Esophagus (tissue), 2 donors: ENCODE results near the gene EIPR1. TPM values are rescaled to one million over a fixed set of nuclear protein-coding genes. Genes with fewer than 3 reads are reported as not detected.

Source experiments
- H3K27ac ChIP-seq, 2 donors: one replicate each; pipeline ENCODE4 v1.5.1; 2013; ENCODE audit warnings: low read depth in 2 of 2, mild to moderate bottlenecking in 2 of 2, inconsistent platforms in 1 of 2, low read length in 1 of 2, moderate library complexity in 1 of 2
- H3K27me3 ChIP-seq, 2 donors: one replicate each; pipeline ENCODE4 v1.6.1; 2013; ENCODE audit warnings: low read length in 2 of 2, control low read depth in 1 of 2, mild to moderate bottlenecking in 1 of 2; ENCODE audit not compliant: insufficient read depth in 2 of 2, control insufficient read depth in 1 of 2
- H3K36me3 ChIP-seq, 2 donors: one replicate each; pipeline ENCODE4 v1.6.1; 2013; ENCODE audit warnings: low read length in 1 of 2; ENCODE audit not compliant: control insufficient read depth in 2 of 2, insufficient read depth in 2 of 2
- H3K4me1 ChIP-seq, 2 donors: one replicate each; pipeline ENCODE4 v1.6.1; 2013; ENCODE audit warnings: low read length in 1 of 2; ENCODE audit not compliant: control insufficient read depth in 2 of 2, insufficient read depth in 2 of 2
- H3K4me3 ChIP-seq, 2 donors: one replicate each; pipeline ENCODE4 v1.5.1; 2013; ENCODE audit warnings: low read length in 2 of 2, mild to moderate bottlenecking in 2 of 2, low read depth in 1 of 2, moderate library complexity in 1 of 2
- H3K9me3 ChIP-seq, 2 donors: one replicate each; pipeline ENCODE4 v1.6.1; 2013; ENCODE audit warnings: mild to moderate bottlenecking in 2 of 2, low read depth in 1 of 2, low read length in 1 of 2, moderate library complexity in 1 of 2; ENCODE audit not compliant: control insufficient read depth in 2 of 2, insufficient read depth in 1 of 2
- WGBS, 2 donors: extraction: QIAGEN DNeasy Blood & Tissue Kit; methylation state at CpG; one replicate each; pipeline ENCODE4 v1.1.7; 2013; 5-methylcytosine and 5-hydroxymethylcytosine counted together
- polyA plus RNA-seq, 2 donors: library from polyadenylated mRNA; stranded (reverse); fragments of 200-250 nt; gene quantifications; one replicate each; pipeline ENCODE4 v1.2.3, GENCODE V29; 2013
- donor health status: healthy with polysubstance abuse.
- donor health status: Bipolar disorder and iron deficiency.

Gene EIPR1
- polyA plus RNA-seq, 2 donors, result 8.2 to 22.8 TPM

GRCh38 chr2:3193443-3194330, 183.9 kb downstream of the EIPR1 start:
- H3K27me3 ChIP-seq, result no peaks in the 10 kb centered on the region
- H3K4me1 ChIP-seq, result no peaks in the 10 kb centered on the region
- H3K27ac ChIP-seq, result no peak overlapping the region
- H3K9me3 ChIP-seq, result no peaks in the 10 kb centered on the region
- whole genome bisulfite sequencing, 2 donors, result 80 to 81% methylated on average over 20 of the region's 20 CpGs
- no peak overlapping the region for H3K4me3 ChIP-seq
- H3K36me3 ChIP-seq, result peaks cover 0 to 26% of the 10 kb centered on the region in 2 donors

GRCh38 chr2:3192920-3193319, 184.7 kb downstream of the EIPR1 start:
- WGBS, 2 donors, result 85 to 87% methylated on average over 7 of the region's 7 CpGs

GRCh38 chr2:3192281-3192818, 185.3 kb downstream of the EIPR1 start:
- 96 to 97% methylated on average over 17 of the region's 17 CpGs for WGBS, 2 donors
- Histone ChIP-seq H3K4me3 (no peak overlapping the region), H3K4me1 (no peaks in the 10 kb centered on the region), H3K36me3 (peaks cover 0 to 33% of the 10 kb centered on the region in 2 donors), H3K27ac (no peak overlapping the region), H3K9me3 (no peaks in the 10 kb centered on the region), H3K27me3 (no peaks in the 10 kb centered on the region)

More at GRCh38 chr2:3192920-3193319, 184.7 kb downstream of the EIPR1 start:
- H3K4me3 ChIP-seq, result no peak overlapping the region
- no peak overlapping the region for H3K27ac ChIP-seq
- peaks cover 0 to 33% of the 10 kb centered on the region in 2 donors for H3K36me3 ChIP-seq
- H3K4me1 ChIP-seq, result no peaks in the 10 kb centered on the region
- no peaks in the 10 kb centered on the region for H3K27me3 ChIP-seq
- no peaks in the 10 kb centered on the region for H3K9me3 ChIP-seq

GRCh38 chr2:3189961-3190360, 187.7 kb downstream of the EIPR1 start:
- no peaks in the 10 kb centered on the region for H3K27me3 ChIP-seq
- H3K36me3 ChIP-seq, result peaks cover 0 to 42% of the 10 kb centered on the region in 2 donors
- peaks cover 0 to 3% of the 10 kb centered on the region in 2 donors for H3K9me3 ChIP-seq
- H3K4me3 ChIP-seq, result no peak overlapping the region
- no peak overlapping the region for H3K27ac ChIP-seq
- H3K4me1 ChIP-seq, result no peaks in the 10 kb centered on the region
- 97 to 98% methylated on average over 8 of the region's 8 CpGs for WGBS, 2 donors

- Histone ChIP-seq H3K9me3 (peaks cover 0 to 3% of the 10 kb centered on the region in 2 donors), H3K4me1 (no peaks in the 10 kb centered on the region), H3K27me3 (no peaks in the 10 kb centered on the region), H3K4me3 (no peak overlapping the region), H3K36me3 (peaks cover 0 to 42% of the 10 kb centered on the region in 2 donors), H3K27ac (no peak overlapping the region)
- WGBS, 2 donors, result 87 to 89% methylated on average over 26 of the region's 26 CpGs
Measured at GRCh38 chr2:3189076-3189591, 188.5 kb downstream of the EIPR1 start.

- Histone ChIP-seq H3K4me1 (no peaks in the 10 kb centered on the region), H3K27ac (no peak overlapping the region), H3K4me3 (no peak overlapping the region), H3K36me3 (peaks cover 0 to 39% of the 10 kb centered on the region in 2 donors), H3K9me3 (peaks cover 0 to 3% of the 10 kb centered on the region in 2 donors), H3K27me3 (no peaks in the 10 kb centered on the region)
- WGBS, 2 donors, result 97% methylated on average over 21 of the region's 21 CpGs
Measured at GRCh38 chr2:3188405-3188946, 189.1 kb downstream of the EIPR1 start.

- H3K4me3 ChIP-seq, result no peak overlapping the region
- H3K27me3 ChIP-seq, result no peaks in the 10 kb centered on the region
- 89 to 90% methylated on average over 10 to 12 of the region's 12 CpGs for WGBS, 2 donors
- H3K4me1 ChIP-seq, result no peaks in the 10 kb centered on the region
- peaks cover 0 to 3% of the 10 kb centered on the region in 2 donors for H3K9me3 ChIP-seq
- no peak overlapping the region for H3K27ac ChIP-seq
- H3K36me3 ChIP-seq, result peaks cover 0 to 35% of the 10 kb centered on the region in 2 donors
Measured at GRCh38 chr2:3187467-3187866, 190.2 kb downstream of the EIPR1 start.

GRCh38 chr2:3186766-3187165, 190.9 kb downstream of the EIPR1 start:
- no peaks in the 10 kb centered on the region for H3K27me3 ChIP-seq
- no peaks in the 10 kb centered on the region for H3K4me1 ChIP-seq
- H3K36me3 ChIP-seq, result peaks cover 0 to 30% of the 10 kb centered on the region in 2 donors
- no peak overlapping the region for H3K4me3 ChIP-seq
- H3K9me3 ChIP-seq, result peaks cover 0 to 3% of the 10 kb centered on the region in 2 donors
- WGBS, 2 donors, result 93 to 96% methylated on average over 8 of the region's 8 CpGs
- no peak overlapping the region for H3K27ac ChIP-seq

GRCh38 chr2:3185910-3186309, 191.7 kb downstream of the EIPR1 start:
- Histone ChIP-seq H3K9me3 (peaks cover 0 to 7% of the 10 kb centered on the region in 2 donors), H3K27me3 (no peaks in the 10 kb centered on the region), H3K27ac (no peak overlapping the region), H3K4me1 (peaks cover 0 to under 1% of the 10 kb centered on the region in 2 donors), H3K4me3 (no peak overlapping the region), H3K36me3 (peaks cover 0 to 30% of the 10 kb centered on the region in 2 donors)
- 94 to 97% methylated on average over 10 of the region's 10 CpGs for WGBS, 2 donors
